H1 (cell line): ENCODE data around the gene NEURL2. TPM values are rescaled to one million over a fixed set of nuclear protein-coding genes. Genes with fewer than 3 reads are reported as not detected.

Experiments used
- CREB1 ChIP-seq: IDR thresholded peaks from 2 replicates; pipeline ENCODE4 v1.6.1; 2012; ENCODE audit warnings: inconsistent platforms
- SIX5 ChIP-seq: IDR thresholded peaks from 2 replicates; pipeline ENCODE4 v1.6.1; 2011; ENCODE audit warnings: mild to moderate bottlenecking, low read depth, low read length
- SRF ChIP-seq: IDR thresholded peaks from 2 replicates; pipeline ENCODE4 v1.6.1; 2011; ENCODE audit warnings: mild to moderate bottlenecking, low read depth, low read length, moderate library complexity
- TEAD4 ChIP-seq: IDR thresholded peaks from 2 replicates; pipeline ENCODE4 v1.6.1; 2012; ENCODE audit warnings: low read depth, low read length, inconsistent platforms, mixed read lengths
- polyA plus RNA-seq, 7 experiments: library from polyadenylated mRNA; depleted of rRNA in 3 of 7; stranded (reverse) in 5 of 7; unstranded in 2 of 7; fragments of >200 nt in 5 of 7; fragments of 200-250 nt in 2 of 7; gene quantifications; 1 replicate in 5 of 7; 2 replicates in 1 of 7; 4 replicates in 1 of 7; pipeline versions ENCODE4 v1.2.1 to v1.2.3, GENCODE V29; 2011 to 2013; ENCODE audit warnings: missing spikeins in 2 of 7, mixed read lengths in 2 of 7
- total RNA-seq: library from RNA; stranded (reverse); fragmentation: NEBNext Ultra II Directional; extraction: Animal tissue kit (Norgen Biotek cat#: 25700); gene quantifications from 2 replicates; pipeline ENCODE4 v1.2.1, GENCODE V29; 2021

Gene NEURL2
- total and polyA plus RNA-seq, 2 of the 8 experiments (the other 6 are each of a cell fraction or from before 2014, with no cell fraction given) = 6.9 TPM

DNA sequence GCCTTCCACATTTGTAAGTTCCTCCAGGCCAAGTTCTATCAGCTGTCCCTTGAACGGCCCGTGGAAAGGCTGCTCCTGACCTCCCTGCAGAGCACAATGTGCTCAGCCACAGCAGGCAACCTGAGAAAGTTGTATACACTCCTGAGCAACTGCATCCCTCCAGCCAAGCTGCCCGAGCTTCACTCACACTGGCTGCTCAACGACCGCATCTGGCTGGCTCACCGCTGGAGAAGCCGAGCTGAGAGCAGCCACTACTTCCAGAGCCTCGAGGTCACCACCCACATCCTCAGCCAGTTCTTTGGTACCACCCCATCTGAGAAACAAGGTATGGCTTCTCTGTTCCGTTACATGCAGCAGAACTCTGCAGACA is 7.9 kb downstream of the NEURL2 start (continued):
- TF ChIP-seq CREB1 (no peak), SRF (no peak), TEAD4 (no peak), SIX5 (no peak)
